SIG-M5 (cell line): ENCODE measurements around the gene CTRB1.

Experiments
- DNase-seq: peaks from one replicate; lab custom pipeline; 2025; lab: John Stamatoyannopoulos, UW

The CTRB1 gene

DNA sequence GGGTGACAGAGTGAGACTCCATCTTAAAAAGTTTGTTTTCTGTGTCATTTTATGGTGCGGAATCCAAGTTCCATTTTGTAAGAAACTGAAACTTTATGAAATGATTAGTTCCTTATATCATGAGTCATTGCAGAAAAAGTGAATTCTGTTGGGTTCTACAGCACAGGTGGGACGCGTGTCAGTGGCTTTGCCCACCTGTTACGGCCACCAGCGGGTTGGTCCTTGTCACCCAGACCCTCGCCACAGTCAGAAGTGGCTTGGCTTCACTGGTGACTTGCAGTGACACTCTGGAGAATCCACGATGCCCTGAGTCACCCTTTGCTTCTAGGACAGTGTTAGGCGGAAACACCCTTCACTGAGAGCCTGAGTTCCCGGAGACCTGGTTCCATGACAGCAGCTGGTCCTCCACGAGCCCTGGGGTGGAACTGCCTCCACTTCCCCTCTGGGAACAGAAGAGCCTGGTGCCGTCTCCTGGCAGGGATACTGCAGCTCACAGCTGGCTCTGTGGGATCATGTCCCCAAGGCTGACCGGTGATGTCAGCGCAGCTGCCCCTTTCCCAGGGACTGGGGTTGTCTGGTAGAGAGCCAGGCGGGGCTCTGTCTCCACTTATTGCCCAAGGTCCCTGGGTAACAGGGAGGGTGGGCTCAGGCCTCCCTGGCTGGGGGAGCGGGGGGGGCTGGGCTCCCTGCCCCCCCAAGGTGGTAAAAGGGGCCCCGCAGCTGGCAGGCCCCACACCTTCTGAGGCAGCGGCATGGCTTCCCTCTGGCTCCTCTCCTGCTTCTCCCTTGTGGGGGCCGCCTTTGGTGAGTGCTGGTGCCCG lies at the start of gene CTRB1:
Gene CTRB1, plus strand, starts transcription at position 733 of the 821 bp plus-strand sequence. Its CDS starts 20 bp downstream, at position 753.
- no peak for DNase-seq

DNA sequence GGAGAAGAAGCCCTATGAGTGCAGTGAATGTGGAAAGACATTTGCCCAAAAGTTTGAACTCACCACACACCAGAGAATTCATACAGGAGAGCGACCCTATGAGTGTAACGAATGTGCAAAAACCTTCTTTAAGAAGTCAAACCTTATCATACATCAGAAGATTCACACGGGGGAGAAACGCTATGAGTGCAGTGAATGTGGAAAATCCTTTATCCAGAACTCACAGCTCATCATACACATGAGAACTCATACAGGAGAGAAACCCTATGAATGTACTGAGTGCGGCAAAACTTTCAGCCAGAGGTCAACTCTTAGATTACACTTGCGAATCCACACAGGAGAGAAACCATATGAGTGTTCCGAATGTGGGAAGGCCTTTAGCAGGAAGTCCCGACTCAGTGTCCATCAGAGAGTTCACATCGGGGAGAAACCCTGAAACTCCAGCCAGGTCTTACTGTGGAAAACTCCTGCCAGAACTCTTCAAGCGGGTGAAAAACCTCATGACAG lies 48.8 kb upstream of the CTRB1 start:
- DNase-seq, result no peak

DNA sequence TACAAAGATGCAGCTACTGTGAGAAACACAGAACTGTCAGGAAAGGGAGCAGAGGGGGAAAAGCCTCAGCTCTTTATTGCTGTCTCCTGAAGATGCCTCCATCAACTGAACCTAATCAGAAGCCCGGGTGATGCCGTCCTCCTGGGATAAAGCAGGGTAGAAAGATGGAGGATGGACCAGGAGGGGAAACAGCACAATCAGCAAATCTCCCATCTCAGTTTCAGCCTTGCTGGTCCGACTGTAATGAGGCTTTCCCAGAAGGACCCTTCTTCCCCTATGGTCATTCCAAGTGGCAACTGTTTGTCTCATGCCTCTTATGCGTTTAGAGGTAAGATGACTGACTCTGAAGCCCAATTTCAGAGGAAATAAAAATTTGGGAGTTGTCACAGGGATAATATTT lies 46.2 kb upstream of the CTRB1 start:
- DNase-seq, result no peak

DNA sequence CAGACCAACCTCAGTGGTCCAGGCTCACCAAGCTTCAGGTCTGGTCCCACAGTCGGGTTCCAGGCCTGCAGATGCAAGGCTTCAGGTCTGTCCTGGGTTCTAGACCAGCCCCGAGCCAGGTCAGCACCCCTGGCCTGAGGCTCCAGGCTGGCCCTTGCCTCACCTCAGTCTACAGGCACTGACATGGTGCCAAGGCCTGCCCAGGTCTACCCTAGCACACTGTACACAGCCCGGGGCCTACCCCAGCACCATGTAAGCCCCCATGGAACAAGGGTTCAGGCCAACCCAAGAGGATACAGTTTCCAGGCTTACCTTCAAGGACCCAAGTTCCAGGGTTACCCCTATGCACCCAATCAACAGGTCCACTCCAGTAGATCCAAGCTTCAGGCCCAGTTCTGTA lies 43.7 kb upstream of the CTRB1 start:
- DNase-seq, result no peak

DNA sequence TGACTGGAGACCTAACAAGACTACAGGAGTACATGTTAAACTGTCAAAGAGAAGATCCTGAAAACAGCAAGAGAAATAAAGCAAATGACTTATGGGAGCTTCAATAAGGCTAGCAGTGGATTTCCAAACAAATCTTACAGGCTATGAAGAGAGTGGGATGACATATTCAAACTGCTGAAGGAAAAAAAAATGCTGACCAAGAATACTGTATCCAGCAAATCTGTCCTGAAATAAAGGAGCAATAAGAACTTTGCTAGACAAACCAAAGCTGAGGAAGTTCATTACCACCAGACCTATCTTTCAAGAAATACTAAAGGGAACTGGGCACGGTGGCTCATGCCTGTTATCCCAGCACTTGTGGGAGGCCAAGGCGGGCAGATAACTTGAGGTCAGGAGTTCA lies 41.9 kb upstream of the CTRB1 start:
- DNase-seq, result no peak

DNA sequence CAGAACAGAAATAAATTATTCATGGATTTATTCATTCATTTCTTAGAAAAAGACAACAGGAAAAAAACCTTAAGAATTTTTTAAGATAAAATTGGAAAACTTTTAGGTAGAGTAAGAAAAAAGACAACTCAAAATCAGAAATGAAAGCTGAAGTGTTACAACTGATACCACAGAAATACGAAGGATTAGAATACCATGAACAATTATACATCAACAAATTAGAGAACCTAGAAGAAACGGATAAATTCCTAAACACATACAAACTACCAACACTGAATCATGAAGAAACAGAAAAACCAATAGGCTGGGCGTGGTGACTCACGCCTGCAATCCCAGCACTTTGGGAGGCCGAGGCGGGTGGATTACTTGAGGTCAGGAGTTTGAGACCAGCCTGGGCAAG lies 39.6 kb upstream of the CTRB1 start:
- no peak for DNase-seq

DNA sequence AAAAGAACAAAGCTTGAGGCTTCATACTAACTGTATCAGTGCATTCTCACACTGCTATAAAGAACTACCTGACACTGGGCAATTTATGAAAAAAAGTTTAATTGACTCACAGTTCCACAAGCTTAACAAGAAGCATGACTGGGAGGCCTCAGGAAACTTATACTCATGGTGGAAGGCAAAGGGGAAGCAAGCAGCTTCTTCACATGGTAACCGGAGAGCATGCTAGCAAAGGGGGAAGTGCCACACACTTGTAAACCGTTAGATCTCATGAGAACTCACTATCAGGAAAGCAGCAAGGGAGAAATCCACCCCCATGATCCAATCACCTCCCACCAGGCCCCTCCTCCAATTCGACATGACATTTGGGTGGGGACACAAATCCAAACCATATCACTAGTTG lies 37.2 kb upstream of the CTRB1 start:
- DNase-seq, result no peak

DNA sequence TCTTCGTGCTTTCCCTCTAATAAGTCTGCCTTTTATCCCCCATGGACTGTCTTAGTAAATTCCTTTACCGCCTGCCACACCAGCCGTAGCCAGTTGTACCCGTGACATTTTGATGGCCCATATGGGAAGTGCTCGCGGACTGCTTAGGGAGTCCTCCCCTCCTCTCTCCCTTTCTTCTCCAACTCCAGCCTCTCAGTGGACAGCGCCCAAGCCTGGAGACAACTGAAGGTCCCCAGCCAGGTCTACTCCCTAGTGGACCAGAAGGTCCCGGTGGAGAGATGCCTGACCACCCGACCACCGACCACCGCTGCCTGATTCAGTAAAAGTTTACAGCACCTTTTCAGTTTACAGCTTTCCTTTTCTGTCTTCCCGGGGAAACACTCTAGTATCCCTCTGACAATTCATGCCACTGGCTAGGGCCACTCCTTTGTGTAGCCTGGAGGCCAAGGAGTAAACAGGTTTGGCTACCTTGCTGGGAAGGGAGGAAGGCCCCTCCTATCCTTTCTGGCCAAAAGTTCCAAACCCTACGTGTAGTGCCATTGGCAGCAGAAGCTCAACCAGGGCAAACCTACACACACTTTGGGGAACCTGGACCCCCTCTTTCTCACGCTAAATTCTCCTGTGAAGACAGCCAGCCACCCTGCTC lies 29.8 kb upstream of the CTRB1 start:
- DNase-seq, result no peak

DNA sequence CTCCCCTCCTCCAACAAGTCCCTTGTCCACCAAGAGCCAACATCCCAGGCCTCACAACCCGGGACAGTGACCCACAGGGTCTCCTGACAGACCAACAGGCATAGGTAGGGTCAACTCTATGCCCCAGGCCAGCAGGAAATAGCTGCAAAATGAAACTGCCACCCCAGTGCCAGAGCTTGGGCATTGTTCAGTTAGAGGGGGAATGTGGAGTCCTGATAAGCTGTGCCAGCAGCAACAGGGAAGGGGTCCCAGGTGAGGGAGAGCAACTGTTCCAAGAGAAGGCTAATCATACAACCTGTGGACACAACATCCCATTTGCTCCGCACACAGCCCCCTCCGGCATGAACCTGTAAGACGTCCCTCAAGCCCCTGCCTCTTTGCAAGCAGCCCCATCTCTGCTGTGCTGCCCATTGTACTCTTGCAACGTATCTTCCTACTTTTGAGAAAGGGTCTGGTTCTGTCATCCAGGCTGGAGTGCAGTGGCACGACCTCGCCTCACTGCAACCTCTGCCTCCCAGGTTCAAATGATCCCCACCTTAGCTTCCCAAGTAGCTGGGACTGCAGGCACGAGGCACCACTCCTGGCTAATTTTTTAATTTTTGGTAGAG lies 29.0 kb upstream of the CTRB1 start:
- no peak for DNase-seq

DNA sequence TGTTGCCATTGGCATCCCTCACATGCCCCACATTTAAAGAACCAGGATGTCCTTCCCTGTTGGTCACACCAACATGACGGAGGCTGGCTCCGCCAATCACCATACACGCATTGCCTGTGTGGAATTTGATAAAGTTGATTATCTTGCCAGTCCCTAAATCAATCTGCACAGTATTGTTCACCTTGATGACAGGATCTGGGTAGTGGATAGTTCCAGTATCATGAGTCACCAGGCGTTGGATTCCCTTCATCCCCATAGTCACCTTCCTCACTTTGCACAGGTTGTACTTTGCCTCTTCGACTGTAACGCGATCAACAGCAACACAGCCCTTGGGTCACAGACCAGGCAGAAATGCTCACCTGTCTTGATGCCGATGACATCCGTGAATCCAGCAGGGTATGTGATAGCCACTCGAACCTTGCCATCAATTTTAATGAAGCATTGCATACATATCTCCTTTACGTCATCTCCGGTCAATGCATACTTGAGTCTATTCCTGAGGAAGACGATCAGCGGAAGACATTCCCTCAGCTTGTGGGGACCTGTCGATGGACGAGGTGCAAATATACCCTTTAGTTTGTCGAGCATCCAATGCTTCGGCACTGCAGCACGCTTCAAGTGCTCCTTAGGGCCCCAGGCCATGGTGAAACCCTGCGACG lies 26.1 kb upstream of the CTRB1 start:
- no peak for DNase-seq

DNA sequence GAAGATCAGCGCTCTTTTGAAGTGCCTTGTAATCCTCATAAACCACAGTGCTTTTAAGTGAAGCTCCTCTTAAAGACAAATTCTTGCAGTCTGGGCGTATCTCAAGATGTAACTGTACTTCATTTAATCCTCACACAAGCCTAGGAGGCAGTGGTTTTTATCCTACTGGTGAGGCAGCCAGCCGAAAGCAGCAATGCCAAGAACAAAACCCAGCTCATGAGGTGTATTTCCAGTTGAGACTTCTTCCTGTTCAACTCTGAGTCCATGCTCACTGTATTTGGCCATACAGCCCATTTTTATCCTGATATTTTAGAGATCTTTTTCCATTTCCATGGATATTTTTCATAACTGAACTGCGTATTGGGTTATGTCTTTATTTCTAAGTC lies 25.5 kb upstream of the CTRB1 start:
- DNase-seq, result no peak

DNA sequence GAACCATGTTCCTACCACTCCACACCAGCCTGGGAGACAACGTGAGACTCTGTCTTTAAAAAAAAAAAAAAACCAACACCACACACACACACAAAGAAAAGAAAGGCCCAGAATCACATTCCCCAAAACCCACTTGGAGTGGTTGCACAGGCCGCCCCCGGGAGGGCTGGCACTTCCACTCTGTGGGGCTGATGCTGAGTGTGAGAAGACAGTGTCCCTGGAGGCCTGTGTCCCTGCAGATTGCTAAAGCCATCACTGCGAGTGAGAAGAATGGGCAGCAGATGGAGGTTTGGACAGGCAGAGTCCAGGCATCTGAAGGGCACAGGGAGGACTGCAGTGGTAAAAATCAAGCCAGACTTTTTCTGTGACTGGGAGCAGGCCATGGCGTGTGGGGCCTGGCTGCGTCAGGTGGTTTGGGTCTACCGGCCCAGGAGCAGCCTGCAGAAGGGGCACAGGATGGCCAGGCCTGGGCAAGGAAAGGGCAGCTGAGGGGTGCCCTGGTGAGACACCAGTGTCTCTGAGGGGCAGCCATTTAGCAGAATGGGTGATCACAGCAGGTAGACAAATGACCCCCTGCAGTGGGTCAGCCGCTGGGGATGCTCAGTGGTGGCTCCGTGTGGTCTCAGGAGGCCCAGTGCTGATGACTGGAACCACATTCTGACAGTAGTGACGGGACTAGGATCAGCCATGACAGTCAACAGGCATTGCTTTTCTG lies 24.9 kb upstream of the CTRB1 start:
- DNase-seq, result no peak

DNA sequence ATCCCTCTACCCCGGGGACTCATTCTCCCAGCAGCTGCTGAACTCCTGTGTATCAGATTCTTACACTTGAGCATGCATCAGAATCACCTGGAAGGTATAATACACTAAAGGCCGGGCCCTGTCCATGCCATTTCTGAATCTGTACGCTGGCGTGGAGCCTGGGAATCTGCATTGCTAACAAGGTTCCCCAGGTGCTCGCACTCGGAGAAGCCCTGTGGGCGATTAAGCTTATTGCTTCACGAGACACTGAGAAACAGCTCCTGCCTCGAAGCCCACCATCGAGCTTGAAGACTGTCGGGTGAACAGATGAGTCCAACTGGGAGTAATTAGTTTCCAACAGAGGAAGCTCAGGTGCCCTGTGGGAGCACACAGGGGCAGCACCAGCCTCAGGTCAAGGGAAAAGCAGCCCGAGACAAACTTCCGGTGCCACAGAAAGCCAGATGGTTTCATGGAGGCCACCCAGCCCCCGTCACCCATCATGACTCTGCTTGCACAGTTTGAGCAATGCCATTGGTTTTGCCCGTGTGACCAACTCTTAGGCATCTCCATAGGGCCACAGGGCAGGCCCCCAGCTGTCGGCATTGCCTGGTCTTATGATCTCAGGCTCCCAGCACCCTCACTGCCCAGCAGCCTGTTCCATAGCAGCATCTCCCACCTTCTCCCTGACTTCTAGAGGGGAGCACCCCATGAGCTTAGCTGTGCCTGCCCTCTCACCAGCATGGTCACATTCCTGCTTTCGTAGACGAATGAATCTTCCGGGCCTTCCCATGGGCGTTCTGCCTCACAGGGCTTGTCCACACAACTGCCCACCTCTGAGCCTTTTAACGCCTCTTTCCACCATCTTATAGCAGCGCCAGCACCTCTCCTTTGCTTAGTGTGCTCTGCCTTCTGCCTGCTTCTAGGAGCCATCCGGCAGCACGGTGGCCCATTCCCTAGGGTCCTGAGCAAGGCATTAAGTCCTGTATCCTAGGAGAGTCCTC lies 22.7 kb upstream of the CTRB1 start:
- no peak for DNase-seq

DNA sequence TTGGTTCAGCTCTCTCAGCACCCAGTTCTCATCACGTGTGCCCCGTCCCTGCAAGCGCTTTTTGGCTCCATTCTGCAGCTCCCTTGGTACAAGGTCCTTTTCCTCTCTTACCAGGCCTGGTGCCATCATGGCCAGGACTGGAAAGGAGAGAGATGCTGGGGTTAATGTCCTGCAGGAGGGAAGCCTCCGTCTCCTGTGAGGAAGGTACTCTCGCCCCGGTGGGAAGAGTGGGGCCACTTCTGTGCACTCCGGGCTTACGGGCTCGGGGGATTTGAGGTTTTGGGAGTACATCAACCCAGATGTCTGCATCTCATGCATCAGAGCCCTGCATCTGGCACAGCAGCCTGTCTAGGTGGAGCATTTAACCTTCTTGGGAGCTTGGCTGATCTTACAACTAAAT lies 22.0 kb upstream of the CTRB1 start:
- DNase-seq, result no peak

DNA sequence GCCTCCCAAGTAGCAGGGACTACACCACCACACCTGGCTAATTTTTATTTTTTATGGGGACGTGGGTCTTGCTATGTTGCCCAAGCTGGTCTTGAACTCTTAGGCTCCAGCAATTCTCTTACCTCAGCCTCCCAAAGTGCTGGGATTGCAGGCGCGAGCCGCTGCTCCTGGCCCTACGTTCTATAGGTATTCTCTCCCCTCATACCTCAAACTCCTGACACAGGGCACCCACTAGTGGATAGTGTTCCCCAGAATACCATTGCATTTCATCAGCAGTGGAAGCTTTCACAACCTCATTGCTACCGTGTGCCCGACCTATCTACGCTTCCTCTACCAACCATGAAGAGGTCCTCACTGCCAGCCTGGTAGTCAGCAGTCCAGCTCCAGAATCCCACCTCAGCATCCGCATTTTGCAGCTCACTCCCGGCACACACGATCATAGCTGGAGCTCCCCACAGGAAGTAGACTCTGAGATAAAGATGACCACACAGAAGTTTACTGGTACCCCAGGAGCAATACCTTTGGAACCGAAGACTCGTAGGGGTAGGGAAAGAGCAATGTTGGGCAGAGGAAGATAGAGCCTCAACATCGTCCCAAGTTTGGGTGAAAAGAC lies 21.2 kb upstream of the CTRB1 start:
- DNase-seq, result no peak

DNA sequence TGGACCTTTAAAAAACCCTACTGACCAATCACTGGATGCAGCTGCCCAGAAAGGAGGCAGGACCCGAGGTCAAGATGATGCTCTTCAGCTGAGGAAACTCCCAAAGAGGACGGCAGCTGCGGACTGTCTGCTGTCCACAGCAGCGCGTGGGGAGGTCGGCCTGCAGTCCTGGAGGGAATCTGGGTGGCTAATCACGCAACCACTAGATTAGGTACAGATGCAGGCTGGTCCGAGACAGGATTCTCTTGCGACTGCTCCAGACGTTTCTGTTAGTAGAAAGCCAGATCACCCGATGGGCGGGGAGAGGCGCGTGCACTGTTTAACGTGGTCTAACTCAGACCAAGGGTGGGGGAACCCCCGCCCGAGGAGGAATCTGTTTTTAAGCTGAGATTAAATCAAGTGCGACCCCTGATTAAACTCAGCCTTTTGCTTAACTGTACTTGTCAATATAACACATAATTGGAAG lies 20.6 kb upstream of the CTRB1 start:
- DNase-seq, result no peak

DNA sequence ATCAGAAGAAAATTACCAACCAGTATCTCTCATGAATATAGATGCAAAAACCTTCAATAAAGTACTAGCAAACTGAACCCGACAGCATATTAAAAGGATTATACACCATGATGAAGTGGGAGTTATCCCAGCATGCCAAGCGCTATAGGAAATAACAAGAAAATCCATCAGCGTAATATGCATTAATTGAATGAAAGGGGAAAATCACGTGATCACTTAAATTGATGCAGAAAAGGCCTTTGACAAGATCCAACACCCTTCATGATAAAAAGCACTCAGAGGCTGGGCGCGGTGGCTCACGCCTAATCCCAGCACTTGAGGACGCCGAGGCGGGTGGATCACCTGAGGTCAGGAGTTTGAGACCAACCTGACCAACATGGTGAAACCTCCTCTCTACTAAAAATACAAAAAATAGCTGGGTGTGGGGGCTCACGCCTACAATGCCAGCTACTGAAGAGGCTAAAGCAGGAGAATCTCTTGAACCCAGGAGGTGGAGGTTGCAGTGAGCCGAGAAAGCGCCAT lies 16.7 kb upstream of the CTRB1 start:
- DNase-seq, result no peak

DNA sequence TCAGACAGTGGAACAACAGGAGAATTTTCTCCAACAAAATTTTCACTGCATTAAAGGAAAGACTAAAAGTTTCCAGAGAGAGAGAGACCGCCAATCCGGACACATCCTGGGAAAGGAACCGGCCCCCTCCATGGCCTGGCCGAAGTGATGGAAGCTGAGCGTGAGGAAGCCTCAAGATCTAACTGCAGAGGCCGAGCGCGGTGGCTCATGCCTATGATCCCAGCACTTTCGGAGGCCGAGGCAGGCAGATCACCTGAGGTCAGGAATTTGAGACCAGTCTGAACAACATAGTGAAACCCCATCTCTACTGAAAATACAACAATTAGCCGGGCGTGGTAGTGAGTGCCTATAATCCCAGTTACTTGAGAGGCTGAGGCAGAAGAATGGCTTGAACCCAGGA lies 15.7 kb upstream of the CTRB1 start:
- DNase-seq, result no peak

DNA sequence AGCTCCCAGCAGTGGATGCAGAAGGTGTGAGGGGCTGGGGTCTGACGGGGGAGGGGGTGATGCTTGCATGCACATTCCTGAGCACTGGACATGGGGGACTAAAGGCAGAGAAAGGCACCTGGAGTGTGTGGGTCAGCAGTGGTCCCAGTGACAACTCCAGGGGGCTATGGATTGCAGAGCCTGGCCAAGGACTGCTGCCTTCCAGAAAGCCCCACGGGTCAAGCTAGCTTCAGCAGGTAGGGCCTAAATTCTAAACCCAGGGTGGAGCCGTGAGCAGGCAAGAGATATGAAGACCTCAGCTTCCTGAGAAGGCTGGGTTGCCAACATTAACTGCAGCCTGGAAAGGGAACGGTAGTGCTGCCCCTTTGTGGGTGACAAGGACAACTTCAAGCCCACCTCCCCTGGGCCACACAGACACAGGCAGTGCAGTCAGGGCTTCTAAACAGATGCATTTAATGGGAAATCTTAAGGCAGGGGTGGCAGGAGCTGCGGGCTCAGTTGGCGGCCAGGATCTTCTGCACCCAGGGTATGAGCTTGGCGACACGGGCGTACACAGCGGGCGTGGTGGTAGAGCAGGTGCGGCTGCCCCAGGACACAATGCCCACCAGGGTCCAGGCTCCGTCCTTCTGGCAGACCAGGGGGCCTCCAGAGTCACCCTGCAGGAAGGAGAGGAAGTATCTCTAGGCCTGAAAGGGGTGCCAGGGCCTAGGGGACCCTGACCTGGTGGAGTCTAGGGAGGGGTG lies 14.9 kb upstream of the CTRB1 start:
- no peak for DNase-seq
